Activated CD8-positive, alpha-beta memory T cell treated with anti-CD3 and anti-CD28 coated beads, Interleukin-2, amount 50 U/mL, for 1 hour (primary cell): ENCODE results near the gene EXOC2.

Experiments used
- DNase-seq: peaks from one replicate; pipeline ENCODE4 v3.0.0-alpha.2; 2020; ENCODE audit errors: extremely low read depth

The EXOC2 gene, protein sequence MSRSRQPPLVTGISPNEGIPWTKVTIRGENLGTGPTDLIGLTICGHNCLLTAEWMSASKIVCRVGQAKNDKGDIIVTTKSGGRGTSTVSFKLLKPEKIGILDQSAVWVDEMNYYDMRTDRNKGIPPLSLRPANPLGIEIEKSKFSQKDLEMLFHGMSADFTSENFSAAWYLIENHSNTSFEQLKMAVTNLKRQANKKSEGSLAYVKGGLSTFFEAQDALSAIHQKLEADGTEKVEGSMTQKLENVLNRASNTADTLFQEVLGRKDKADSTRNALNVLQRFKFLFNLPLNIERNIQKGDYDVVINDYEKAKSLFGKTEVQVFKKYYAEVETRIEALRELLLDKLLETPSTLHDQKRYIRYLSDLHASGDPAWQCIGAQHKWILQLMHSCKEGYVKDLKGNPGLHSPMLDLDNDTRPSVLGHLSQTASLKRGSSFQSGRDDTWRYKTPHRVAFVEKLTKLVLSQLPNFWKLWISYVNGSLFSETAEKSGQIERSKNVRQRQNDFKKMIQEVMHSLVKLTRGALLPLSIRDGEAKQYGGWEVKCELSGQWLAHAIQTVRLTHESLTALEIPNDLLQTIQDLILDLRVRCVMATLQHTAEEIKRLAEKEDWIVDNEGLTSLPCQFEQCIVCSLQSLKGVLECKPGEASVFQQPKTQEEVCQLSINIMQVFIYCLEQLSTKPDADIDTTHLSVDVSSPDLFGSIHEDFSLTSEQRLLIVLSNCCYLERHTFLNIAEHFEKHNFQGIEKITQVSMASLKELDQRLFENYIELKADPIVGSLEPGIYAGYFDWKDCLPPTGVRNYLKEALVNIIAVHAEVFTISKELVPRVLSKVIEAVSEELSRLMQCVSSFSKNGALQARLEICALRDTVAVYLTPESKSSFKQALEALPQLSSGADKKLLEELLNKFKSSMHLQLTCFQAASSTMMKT

GRCh38 chr6:692858-693722 is at the start of gene EXOC2:
Gene EXOC2 (minus strand): TSS chr6:693139. CDS start chr6:637818, 55,321 bp downstream.
- peak; percentile 36 for DNase-seq

DNA sequence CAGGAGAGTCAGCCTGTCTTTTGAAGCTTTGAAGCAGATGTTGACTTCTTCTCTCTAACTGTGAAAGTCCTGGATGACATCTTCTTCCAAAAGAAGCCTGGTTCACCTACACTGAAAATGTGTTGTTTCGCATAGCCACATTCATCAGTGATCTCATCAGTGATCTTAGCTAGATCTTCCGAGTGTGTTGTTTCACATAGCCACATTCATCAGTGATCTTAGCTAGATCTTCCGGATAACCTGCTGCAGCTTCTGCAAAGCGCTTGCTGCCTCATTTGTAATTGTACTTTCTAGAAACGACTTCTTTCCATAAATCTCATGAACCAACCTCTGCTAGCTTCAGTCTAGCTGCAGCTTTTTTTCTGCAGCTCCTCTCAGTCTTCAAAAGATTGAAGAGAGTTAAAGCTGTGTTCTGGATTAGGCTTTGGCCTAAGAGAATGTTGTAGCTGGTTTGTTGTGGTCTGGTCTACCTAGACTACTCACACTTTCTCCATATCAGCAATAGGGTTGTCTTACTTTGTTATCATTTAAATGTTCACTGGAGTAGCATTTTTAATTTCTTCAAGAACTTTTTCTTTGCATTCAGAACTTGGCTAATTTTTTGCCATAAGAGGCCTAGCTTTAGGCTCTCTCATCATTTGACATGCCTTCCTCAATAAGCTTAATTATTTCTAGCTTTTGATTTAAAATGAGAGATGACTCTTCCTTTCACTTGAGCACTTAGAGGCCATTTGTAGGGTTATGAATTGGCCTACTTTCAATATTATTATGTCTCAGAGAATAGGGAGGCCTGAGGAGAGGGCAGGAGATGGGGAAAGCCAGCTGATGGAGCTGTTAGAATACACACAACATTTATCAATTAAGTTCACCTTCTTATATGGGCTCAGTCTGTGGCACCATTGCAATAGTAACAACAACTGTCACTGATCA is 48.7 kb upstream of the EXOC2 start:
- no peak for DNase-seq

DNA sequence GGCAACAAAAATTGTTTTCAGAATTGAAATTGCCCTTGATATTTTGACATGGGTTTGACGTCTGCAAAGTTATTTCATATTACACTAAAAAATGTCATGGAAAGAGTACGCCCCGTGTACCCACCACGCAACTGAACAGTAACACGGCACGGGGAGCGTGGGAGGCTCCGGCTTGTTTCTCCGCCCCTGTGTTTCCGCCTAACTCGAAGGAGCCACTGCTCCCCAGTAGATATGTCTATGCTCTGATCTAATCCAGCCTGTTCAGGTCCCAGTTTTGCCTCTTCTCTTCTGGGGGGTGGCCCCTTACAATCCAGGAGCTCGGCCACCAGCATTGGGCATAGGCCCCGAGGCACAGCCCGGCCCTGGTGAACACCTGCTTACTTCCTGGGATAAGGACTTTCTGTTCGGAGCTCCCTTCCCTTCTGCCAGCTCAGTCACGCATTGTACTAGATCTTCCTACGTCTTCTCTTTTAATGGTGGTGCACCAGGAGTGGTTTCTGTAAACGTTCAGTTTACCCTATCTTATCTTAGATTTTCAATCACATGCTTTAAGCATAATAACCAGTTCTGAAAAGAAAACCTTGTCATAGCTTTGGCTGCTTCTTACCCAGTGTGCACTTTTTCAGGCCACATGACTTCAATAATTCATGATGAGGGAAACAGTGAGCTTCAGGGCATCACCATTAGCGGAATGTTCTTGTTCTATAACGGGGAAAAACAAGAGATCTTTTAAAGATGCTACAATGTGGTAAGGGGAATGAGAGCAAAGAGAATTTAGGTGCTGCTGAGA is 43.9 kb upstream of the EXOC2 start:
- no peak for DNase-seq

GRCh38 chr6:733431-734219 is 40.7 kb upstream of the EXOC2 start:
- no peak for DNase-seq

DNA sequence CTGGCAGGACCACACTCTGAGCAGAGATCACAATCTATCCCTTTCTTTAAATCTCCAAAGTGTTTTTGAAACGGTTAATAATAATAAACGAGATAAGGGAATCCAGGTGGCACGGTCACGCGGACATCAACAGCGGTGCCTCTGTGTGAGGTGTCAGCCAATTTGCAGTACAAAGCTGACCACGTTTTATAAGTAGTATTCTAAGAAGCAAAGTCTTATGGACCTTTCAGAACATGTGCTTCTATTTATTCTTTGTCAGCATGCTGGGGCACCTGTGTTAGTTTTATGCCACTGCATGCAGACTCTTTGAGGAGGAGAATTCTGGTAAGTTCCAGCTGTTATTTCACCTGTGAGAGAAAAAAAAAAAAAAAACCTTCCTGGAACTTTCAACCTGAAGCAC is 39.0 kb upstream of the EXOC2 start:
- no peak for DNase-seq

DNA sequence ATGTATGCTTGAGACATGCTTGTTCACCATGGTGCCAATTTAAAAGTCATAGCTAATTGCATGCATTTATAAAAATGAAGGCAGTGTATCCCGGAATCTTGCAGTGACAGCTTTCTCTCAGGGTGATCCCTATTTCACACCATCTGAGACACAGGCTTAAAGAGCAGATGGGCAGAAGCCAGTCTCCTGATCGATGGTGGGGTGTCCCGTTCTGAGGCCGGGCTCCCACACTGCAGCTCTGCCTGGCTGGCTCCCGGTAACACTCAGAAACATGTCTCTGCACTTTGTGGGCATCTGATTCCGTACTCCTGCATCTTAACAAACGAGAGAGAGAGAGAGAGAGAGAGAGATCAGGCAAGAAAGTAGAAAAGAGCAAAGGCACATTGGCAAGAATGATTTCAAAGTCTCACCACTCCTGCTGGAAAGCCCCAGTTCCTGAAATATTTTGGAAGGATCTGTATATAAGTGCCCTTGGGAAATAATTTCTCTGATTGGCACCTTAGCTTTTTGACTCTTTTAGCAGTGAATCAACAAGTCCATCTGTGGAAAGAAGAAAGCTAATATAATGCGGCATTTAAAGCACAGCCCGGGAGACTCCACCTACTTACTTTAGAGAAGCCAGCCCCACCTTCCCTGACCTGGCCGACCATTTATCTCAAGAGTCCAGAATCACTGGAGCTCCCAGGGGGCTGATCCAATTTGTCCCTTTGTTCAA is 36.8 kb upstream of the EXOC2 start:
- no peak for DNase-seq

DNA sequence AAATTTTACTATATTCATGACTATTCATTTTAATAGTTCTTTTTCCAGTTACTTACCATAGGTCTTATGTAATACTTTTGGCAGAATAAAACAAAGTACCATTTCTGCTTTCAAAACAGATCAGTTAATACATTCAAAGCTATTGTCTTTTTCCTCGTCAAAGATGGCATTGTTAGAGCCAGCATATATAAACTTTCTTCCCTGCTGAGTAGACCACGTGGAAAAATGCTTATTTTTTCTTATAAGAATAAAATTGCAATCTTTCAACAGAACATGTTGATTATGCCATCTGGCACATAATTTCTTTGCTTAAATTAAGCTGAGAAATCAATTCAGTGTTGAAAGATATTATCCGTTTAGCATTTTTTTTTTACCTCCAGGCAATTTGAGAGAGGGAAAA is 34.9 kb upstream of the EXOC2 start:
- no peak for DNase-seq

GRCh38 chr6:723540-723939 is 30.6 kb upstream of the EXOC2 start:
- DNase-seq, result no peak

- no peak for DNase-seq
Measured at GRCh38 chr6:722608-723007, 29.7 kb upstream of the EXOC2 start.

DNA sequence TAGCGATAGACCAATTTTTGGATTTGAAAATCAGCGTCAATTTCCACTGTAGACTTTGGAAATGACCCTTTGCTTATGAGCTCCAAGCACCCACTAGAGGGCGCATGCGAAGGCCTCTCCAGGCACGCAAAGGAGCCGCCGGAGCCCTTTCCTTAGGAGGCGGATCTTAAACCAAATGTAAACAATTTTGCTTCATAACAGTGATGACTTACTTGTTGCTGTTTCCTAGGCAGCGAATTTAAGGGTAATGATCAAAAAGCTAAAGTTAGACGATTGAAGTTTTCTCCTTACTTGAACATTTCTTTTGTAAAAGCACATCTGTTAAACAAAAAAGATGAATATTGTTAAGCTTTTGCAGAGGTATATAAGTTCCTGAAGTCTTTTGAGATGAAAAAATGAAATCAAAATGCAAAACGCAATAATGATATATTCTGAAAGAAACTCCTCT is 29.2 kb upstream of the EXOC2 start:
- peak; percentile 19 for DNase-seq

- DNase-seq, result no peak
Measured at GRCh38 chr6:718345-718744, 25.4 kb upstream of the EXOC2 start.

GRCh38 chr6:717135-717534 is 24.2 kb upstream of the EXOC2 start:
- DNase-seq, result no peak

GRCh38 chr6:715709-716491 is 23.0 kb upstream of the EXOC2 start:
- DNase-seq, result no peak

- no peak for DNase-seq
Measured at GRCh38 chr6:714100-714499, 21.2 kb upstream of the EXOC2 start.

DNA sequence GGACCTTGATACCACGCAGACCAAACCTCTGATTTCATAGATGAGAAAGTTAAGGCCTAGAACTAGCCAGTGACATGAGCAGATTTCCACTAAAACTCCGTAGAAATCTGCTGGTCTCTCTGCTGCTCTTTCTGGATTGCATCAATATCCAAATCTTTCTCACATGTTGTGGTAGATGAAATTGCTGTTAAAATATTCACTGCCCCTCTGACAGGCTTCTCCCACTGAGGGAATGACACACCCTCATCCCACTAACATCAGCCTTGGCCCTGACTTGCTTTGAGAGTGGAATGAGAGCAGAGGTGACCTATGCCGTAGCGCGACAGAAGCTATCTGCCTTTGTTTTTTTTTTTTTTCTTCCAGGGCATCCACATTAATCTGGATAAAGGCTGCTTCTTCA is 20.4 kb upstream of the EXOC2 start:
- no peak for DNase-seq

- no peak for DNase-seq
Measured at GRCh38 chr6:712805-713204, 19.9 kb upstream of the EXOC2 start.

- DNase-seq, result no peak
Measured at GRCh38 chr6:711925-712324, 19.0 kb upstream of the EXOC2 start.
